NB4 (cell line): ENCODE data around the gene PCSK2.

Source experiments
- DNase-seq: peaks from one replicate; pipeline ENCODE4 v3.0.0; 2010; ENCODE audit warnings: low read depth
- H3K4me3 ChIP-seq: one replicate; pipeline ENCODE4 v1.5.1; 2011; ENCODE audit warnings: mild to moderate bottlenecking, low read depth, low read length, moderate library complexity
- MYC ChIP-seq: IDR thresholded peaks from 2 replicates; pipeline ENCODE4 v1.6.1; 2011; ENCODE audit warnings: low read depth, low read length
- POLR2A ChIP-seq: IDR thresholded peaks from 2 replicates; pipeline ENCODE4 v1.6.1; 2011; ENCODE audit warnings: mild to moderate bottlenecking; ENCODE audit not compliant: insufficient read length; ENCODE audit errors: extremely low read depth
- TF ChIP-seq, protein P1 (sequence below): IDR thresholded peaks from 2 replicates; pipeline ENCODE4 v1.6.1; 2011; ENCODE audit warnings: low read depth, low read length
- TF ChIP-seq, protein P2 (sequence below): IDR thresholded peaks from one replicate; pipeline ENCODE4 v1.5.1; 2012; ENCODE audit warnings: low read depth, low read length

Gene PCSK2

DNA sequence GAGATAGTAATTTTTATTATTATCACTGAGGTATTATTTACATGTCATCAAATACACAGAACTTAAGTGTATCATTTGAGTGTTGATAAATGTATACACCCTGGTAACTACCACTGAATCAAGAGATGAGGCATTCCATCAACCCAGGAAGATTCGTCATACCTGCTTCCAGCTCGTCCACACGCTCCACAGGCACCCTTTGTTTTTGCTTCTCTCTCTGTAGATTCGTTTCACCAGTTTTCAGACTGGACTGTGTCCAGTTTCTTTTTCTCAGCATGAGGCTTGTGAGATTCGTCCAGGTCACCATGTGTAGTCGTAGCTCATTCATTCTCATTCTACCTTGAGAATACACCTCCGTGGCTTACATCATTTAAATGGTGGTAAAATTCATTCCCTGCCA lies 239.8 kb downstream of the PCSK2 start:
- TF ChIP-seq, protein P1, sequence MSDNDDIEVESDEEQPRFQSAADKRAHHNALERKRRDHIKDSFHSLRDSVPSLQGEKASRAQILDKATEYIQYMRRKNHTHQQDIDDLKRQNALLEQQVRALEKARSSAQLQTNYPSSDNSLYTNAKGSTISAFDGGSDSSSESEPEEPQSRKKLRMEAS: no peak
- TF ChIP-seq MYC: no peak
- TF ChIP-seq POLR2A: no peak
- TF ChIP-seq, protein P2, sequence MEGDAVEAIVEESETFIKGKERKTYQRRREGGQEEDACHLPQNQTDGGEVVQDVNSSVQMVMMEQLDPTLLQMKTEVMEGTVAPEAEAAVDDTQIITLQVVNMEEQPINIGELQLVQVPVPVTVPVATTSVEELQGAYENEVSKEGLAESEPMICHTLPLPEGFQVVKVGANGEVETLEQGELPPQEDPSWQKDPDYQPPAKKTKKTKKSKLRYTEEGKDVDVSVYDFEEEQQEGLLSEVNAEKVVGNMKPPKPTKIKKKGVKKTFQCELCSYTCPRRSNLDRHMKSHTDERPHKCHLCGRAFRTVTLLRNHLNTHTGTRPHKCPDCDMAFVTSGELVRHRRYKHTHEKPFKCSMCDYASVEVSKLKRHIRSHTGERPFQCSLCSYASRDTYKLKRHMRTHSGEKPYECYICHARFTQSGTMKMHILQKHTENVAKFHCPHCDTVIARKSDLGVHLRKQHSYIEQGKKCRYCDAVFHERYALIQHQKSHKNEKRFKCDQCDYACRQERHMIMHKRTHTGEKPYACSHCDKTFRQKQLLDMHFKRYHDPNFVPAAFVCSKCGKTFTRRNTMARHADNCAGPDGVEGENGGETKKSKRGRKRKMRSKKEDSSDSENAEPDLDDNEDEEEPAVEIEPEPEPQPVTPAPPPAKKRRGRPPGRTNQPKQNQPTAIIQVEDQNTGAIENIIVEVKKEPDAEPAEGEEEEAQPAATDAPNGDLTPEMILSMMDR: no peak
- no peak for DNase-seq
- no peak overlapping the region for H3K4me3 ChIP-seq

DNA sequence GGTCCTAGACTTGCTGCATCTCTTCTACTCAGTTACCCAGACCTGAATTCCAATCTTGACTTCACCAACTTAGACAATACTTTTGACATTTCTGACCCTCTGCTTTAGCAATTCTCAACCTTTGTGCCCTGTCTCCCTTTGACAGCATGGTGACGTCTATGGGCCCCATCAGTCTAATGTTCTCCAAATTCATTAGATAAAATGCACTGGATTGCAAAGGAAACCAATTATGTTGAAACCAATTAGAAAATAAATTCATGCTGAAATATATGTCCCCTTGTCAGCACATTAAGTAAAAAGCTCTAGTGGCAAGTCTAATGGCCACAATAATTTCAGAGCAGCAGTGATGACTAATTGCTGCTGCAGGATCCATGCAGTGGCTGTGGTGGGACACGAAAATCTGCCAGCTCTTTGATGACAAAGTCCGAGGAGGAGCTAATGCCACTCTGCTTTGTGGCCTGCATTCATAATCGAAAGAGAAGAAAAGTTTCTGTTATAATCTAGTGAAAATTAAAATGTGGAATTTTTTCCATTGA lies 240.3 kb downstream of the PCSK2 start:
- DNase-seq: no peak
- TF ChIP-seq POLR2A (no peak), MYC (no peak)
- TF ChIP-seq, protein P1: no peak
- TF ChIP-seq, protein P2: no peak
- H3K4me3 ChIP-seq: no peak overlapping the region

DNA sequence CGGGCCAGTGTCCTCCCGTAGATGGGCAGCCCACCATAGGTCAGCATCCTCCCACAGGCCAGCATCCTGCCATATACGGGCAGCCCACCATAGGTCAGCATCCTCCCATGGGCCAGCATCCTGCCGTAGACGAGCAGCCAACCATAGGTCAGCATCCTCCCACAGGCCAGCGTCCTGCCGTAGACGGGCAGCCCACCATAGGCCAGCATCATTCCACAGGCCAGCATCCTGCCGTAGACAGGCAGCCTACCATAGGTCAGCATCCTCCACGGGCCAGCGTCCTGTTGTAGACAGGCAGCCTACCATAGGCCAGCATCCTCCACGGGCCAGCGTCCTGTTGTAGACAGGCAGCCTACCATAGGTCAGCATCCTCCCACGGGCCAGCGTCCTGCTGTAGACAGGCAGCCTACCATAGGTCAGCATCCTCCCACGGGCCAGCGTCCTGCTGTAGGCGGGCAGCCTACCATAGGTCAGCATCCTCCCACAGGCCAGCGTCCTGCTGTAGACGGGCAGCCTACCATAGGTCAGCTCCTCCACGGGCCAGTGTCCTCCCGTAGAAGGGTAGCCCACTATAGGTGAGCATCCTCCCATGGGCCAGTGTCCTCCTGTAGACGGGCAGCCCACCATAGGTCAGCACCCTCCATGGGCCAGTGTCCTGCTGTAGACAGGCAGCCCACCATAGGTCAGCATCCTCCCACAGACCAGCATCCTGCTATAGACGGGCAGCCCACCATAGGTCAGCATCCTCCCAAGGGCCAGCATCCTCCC lies 241.4 kb downstream of the PCSK2 start:
- TF ChIP-seq, protein P1: no peak
- TF ChIP-seq, protein P2: no peak
- TF ChIP-seq POLR2A (no peak), MYC (no peak)
- DNase-seq: no peak
- H3K4me3 ChIP-seq: no peak overlapping the region

DNA sequence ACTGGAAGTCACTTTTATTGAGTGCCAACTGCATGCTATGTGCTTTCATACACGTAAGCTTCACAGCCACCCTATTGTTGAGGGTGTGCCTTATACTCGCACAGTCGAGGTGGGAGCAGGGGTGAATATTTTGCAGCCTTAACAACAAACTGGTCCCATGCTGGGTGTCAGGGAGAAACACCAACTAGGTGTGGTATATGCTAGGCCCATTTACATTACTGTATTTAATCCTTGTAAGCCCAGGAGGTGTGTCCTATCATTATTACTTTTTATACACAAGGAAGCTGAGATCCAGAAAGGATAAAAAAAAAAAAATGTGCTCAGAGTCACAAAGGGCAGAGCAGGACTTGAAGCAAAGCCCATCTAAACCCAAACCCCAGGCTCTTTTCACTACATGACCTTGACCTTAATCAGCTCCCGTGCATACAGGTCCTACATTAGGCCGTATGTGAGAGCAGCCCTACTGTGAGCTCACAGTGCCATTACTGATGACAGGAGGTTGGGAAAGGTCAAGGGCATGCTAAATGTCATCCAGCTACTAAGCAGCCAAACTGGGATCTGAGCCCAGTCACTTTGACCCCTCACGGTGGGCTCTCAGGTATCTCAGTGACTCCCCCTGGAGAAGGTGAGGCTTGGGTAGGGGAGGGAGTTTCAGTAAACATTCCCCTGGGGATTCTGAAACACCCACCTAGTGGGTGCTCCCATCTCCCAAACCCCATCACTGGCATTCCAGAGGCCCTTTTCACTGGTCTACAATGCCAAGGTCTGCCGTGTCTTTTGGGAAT lies 242.6 kb downstream of the PCSK2 start:
- TF ChIP-seq, protein P1: no peak
- no peak for TF ChIP-seq POLR2A
- TF ChIP-seq, protein P2: no peak
- TF ChIP-seq MYC: no peak
- no peak for DNase-seq
- H3K4me3 ChIP-seq: no peak overlapping the region

DNA sequence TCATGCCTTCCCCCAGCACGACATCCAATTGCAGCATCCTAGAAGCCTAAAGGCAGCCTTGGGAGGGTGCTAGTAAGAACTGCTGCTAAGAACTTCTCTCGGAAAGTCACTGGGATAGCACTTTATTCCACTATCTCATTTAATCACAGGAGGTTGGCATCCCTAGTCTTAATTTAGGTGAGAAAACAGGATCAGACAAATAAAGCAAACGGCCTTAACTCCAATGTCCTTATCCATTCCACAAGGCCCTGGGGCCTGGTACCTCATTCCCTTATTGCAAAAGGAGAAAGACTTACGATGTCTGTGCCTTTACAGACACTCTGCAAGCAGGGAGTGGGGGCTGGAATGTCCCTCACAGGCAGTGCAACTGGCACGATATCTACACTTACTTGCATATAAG lies 243.7 kb downstream of the PCSK2 start:
- no peak overlapping the region for H3K4me3 ChIP-seq
- DNase-seq: no peak
- no peak for TF ChIP-seq POLR2A

DNA sequence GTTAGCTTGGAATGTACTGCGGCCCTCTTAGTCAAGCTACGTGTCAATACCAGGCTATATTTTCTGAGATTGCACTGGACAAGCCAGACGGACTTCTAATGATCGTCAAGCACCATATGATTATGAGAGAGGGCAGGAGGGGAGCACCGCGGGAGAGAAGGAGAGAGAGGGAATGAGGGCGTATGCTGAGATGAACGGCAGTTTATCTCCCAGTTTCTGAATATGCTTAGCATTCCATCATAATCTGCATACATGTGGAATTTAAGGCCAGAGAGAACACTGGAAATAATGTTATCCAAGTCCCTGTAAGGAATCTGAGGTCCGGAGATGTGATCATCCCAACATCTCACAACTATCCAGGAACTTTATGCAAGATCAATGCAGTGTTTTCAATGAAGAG lies 244.1 kb downstream of the PCSK2 start:
- TF ChIP-seq MYC (no peak), POLR2A (no peak)
- TF ChIP-seq, protein P2: no peak
- TF ChIP-seq, protein P1: no peak

More for the DNA sequence above, 244.1 kb downstream of the PCSK2 start:
- DNase-seq: no peak
- H3K4me3 ChIP-seq: no peak overlapping the region
